Activated CD8-positive, alpha-beta T cell treated with anti-CD3 and anti-CD28 coated beads for 36 hours (primary cell): ENCODE results near the gene EPHA1. TPM values are rescaled to one million over a fixed set of nuclear protein-coding genes. Genes with fewer than 3 reads are reported as not detected.

Source experiments
- ATAC-seq: fragments of 200-7000 bp; cut with Tn5 transposase; one replicate; pipeline ENCODE4 v1.10.0; 2021; ENCODE audit warnings: mild to moderate bottlenecking, moderate library complexity
- CTCF ChIA-PET: fragments of 350-600 bp; sonication (Branson Sonifier 250); formaldehyde crosslinking; loops from one replicate; lab custom pipeline; 2021; ENCODE audit warnings: antibody characterized with exemption; lab: Charles Lee
- POLR2A ChIA-PET: fragments of 350-600 bp; sonication (Branson Sonifier 250); formaldehyde crosslinking; loops from one replicate; lab custom pipeline; 2021; ENCODE audit warnings: antibody characterized with exemption; lab: Charles Lee
- DNase-seq: peaks from one replicate; pipeline ENCODE4 v3.0.0-alpha.2; 2020
- H3K27ac Mint-ChIP-seq: one replicate; pipeline ENCODE4 v1.8.0; 2021; ENCODE audit warnings: mild to moderate bottlenecking, mixed read lengths
- H3K27me3 Mint-ChIP-seq: one replicate; pipeline ENCODE4 v1.8.0; 2021; ENCODE audit warnings: mixed read lengths
- H3K36me3 Mint-ChIP-seq: one replicate; pipeline ENCODE4 v1.8.0; 2021; ENCODE audit warnings: low read depth, mixed read lengths
- H3K4me1 Mint-ChIP-seq: one replicate; pipeline ENCODE4 v1.8.0; 2021; ENCODE audit warnings: low read depth, mixed read lengths
- H3K4me3 Mint-ChIP-seq: one replicate; pipeline ENCODE4 v1.8.0; 2021; ENCODE audit warnings: mild to moderate bottlenecking, moderate library complexity, mixed read lengths
- H3K9me3 Mint-ChIP-seq: one replicate; pipeline ENCODE4 v1.8.0; 2021; ENCODE audit warnings: mixed read lengths
- CTCF ChIP-seq: fragments of 200-600 bp; IDR thresholded peaks from one replicate; pipeline ENCODE4 v1.8.0; 2022; ENCODE audit warnings: antibody characterized with exemption, mild to moderate bottlenecking
- intact Hi-C: fragments of 100-400 bp; cut with micrococcal nuclease; formaldehyde crosslinking; loops from one replicate; pipeline ENCODE4 v1.10.0; 2022
- total RNA-seq, 2 experiments: library from RNA; stranded (reverse); gene quantifications; one replicate each; pipeline ENCODE4 v1.2.3, GENCODE V29; 2021

EPHA1 gene
- total RNA-seq, 2 experiments from 2014 or later = 2.4 to 2.8 TPM

GRCh38 chr7:143401265-143401664, 7.4 kb downstream of the EPHA1 start:
- POLR2A ChIA-PET = interaction anchor here (1.3 kb wide), 1 partner anchor 134 kb away, joined by 3 read pairs; no protein-coding TSS in a partner anchor
- Mint-ChIP-seq H3K4me1 (peaks cover 18% of the 10 kb centered on the region), H3K4me3 (no peak overlapping the region), H3K9me3 (no peaks in the 10 kb centered on the region), H3K27me3 (no peaks in the 10 kb centered on the region), H3K36me3 (no peaks in the 10 kb centered on the region), H3K27ac (no peak overlapping the region)
- TF ChIP-seq CTCF = no peak
- no peak for DNase-seq
- intact Hi-C loops = no loop called here
- no peak for ATAC-seq
- CTCF ChIA-PET = interaction anchor here (1.2 to 7.9 kb wide), 3 partner anchors 13 to 186 kb away, joined by 3 to 78 read pairs (median 11); no protein-coding TSS in a partner anchor

- CTCF ChIA-PET = no interaction called here
These were observed 9.0 kb downstream of the EPHA1 start for GRCh38 chr7:143399642-143400041.

GRCh38 chr7:143399151-143399550, 9.5 kb downstream of the EPHA1 start:
- Mint-ChIP-seq H3K4me3 (no peak overlapping the region), H3K36me3 (no peaks in the 10 kb centered on the region), H3K27me3 (no peaks in the 10 kb centered on the region), H3K9me3 (no peaks in the 10 kb centered on the region), H3K27ac (no peak overlapping the region), H3K4me1 (peaks cover 13% of the 10 kb centered on the region)
- intact Hi-C loops = no loop called here
- no peak for TF ChIP-seq CTCF
- ATAC-seq (no peak), DNase-seq (no peak)
- CTCF ChIA-PET = interaction anchor here (1.1 kb wide), 1 partner anchor 11 kb away, joined by 3 read pairs; no protein-coding TSS in a partner anchor
- POLR2A ChIA-PET = no interaction called here

More at GRCh38 chr7:143399642-143400041, 9.0 kb downstream of the EPHA1 start:
- DNase-seq (no peak), ATAC-seq (no peak)
- Mint-ChIP-seq H3K27ac (no peak overlapping the region), H3K9me3 (no peaks in the 10 kb centered on the region), H3K4me1 (peaks cover 15% of the 10 kb centered on the region), H3K36me3 (no peaks in the 10 kb centered on the region), H3K27me3 (no peaks in the 10 kb centered on the region), H3K4me3 (no peak overlapping the region)
- POLR2A ChIA-PET = no interaction called here
- TF ChIP-seq CTCF = no peak
- intact Hi-C loops = no loop called here

GRCh38 chr7:143398616-143399015, 10.0 kb downstream of the EPHA1 start:
- ATAC-seq (no peak), DNase-seq (no peak)
- Mint-ChIP-seq H3K4me1 (peaks cover 11% of the 10 kb centered on the region), H3K36me3 (no peaks in the 10 kb centered on the region), H3K9me3 (no peaks in the 10 kb centered on the region), H3K27ac (no peak overlapping the region), H3K27me3 (no peaks in the 10 kb centered on the region), H3K4me3 (no peak overlapping the region)
- no peak for TF ChIP-seq CTCF
- intact Hi-C loops = no loop called here
- CTCF ChIA-PET = interaction anchor here (1.1 kb wide), 1 partner anchor 11 kb away, joined by 3 read pairs; no protein-coding TSS in a partner anchor
- POLR2A ChIA-PET = interaction anchor here (1.0 to 1.2 kb wide), 2 partner anchors 12 to 14 kb away, joined by 3 to 4 read pairs; no protein-coding TSS in a partner anchor

GRCh38 chr7:143397710-143398530, 10.7 kb downstream of the EPHA1 start:
- ChIA-PET POLR2A (interaction anchor here (1.0 to 1.3 kb wide), 3 partner anchors 9 to 14 kb away, joined by 3 to 4 read pairs (median 3); no protein-coding TSS in a partner anchor), CTCF (interaction anchor here (1.1 to 1.6 kb wide), 3 partner anchors 10 to 157 kb away, joined by 3 to 7 read pairs (median 6); partner anchors contain the start of gene EPHA1)
- intact Hi-C loops = no loop called here
- Mint-ChIP-seq H3K36me3 (no peaks in the 10 kb centered on the region), H3K27ac (peak overlapping the region; percentile 4), H3K9me3 (no peaks in the 10 kb centered on the region), H3K27me3 (no peaks in the 10 kb centered on the region), H3K4me1 (peaks cover 7% of the 10 kb centered on the region), H3K4me3 (no peak overlapping the region)
- no peak for DNase-seq
- no peak for TF ChIP-seq CTCF
- no peak for ATAC-seq
